Loucy (cell line): ENCODE data around the gene SYNJ2.

Source experiments
- H2AFZ ChIP-seq: fragments of 200-600 bp; sonication (generic); 2 replicates; pipeline ENCODE4 v1.6.0; 2016; ENCODE audit warnings: antibody characterized with exemption, mild to moderate bottlenecking, low read length, moderate library complexity
- H3F3A ChIP-seq: fragments of 200-600 bp; 2 replicates; pipeline ENCODE4 v1.6.0; 2016; ENCODE audit warnings: antibody characterized with exemption, low read depth, mild to moderate bottlenecking
- H3K27me3 ChIP-seq: fragments of 200-600 bp; sonication (generic); 2 replicates; pipeline ENCODE4 v1.6.1; 2014; ENCODE audit warnings: low read length, mild to moderate bottlenecking; ENCODE audit not compliant: insufficient read depth, poor library complexity, severe bottlenecking
- H3K36me3 ChIP-seq: fragments of 200-600 bp; sonication (generic); 2 replicates; pipeline ENCODE4 v1.6.1; 2016; ENCODE audit warnings: low read length; ENCODE audit not compliant: insufficient read depth
- H3K4me1 ChIP-seq: fragments of 200-600 bp; sonication (generic); 2 replicates; pipeline ENCODE4 v1.5.1; 2014; ENCODE audit warnings: low read length, mild to moderate bottlenecking; ENCODE audit not compliant: insufficient read depth, poor library complexity, severe bottlenecking
- H3K4me2 ChIP-seq: fragments of 200-600 bp; sonication (generic); 2 replicates; pipeline ENCODE4 v1.6.0; 2014; ENCODE audit warnings: antibody characterized with exemption, low read length, low read depth, mild to moderate bottlenecking; ENCODE audit not compliant: poor library complexity, severe bottlenecking
- H3K4me3 ChIP-seq: fragments of 200-600 bp; sonication (generic); 2 replicates; pipeline ENCODE4 v1.5.1; 2014; ENCODE audit warnings: low read length, mild to moderate bottlenecking, mixed read lengths; ENCODE audit not compliant: poor library complexity, severe bottlenecking
- H3K79me2 ChIP-seq: fragments of 200-600 bp; sonication (generic); 2 replicates; pipeline ENCODE4 v1.6.1; 2014; ENCODE audit warnings: low read length; ENCODE audit not compliant: insufficient read depth
- H3K9ac ChIP-seq: fragments of 200-600 bp; sonication (generic); 2 replicates; pipeline ENCODE4 v1.6.0; 2014; ENCODE audit warnings: mild to moderate bottlenecking, low read depth, low read length, moderate library complexity; ENCODE audit not compliant: poor library complexity, severe bottlenecking
- H3K9me2 ChIP-seq: fragments of 200-600 bp; sonication (generic); replicated peaks from 2 replicates; pipeline ENCODE4 v1.6.1; 2016; ENCODE audit warnings: low read depth, low read length, mixed read lengths
- H3K9me3 ChIP-seq: fragments of 200-600 bp; sonication (generic); 2 replicates; pipeline ENCODE4 v1.6.1; 2014; ENCODE audit warnings: mild to moderate bottlenecking, antibody characterized with exemption, low read length, low read depth; ENCODE audit not compliant: insufficient read depth
- H4K20me1 ChIP-seq: fragments of 200-600 bp; sonication (generic); 2 replicates; pipeline ENCODE4 v1.6.0; 2014; ENCODE audit warnings: antibody characterized with exemption, low read length, mild to moderate bottlenecking; ENCODE audit not compliant: insufficient read depth, poor library complexity, severe bottlenecking
- CTCF ChIP-seq: fragments of 200-600 bp; sonication (generic); conservative IDR thresholded peaks from 2 replicates; pipeline ENCODE4 v1.5.1; 2014; ENCODE audit warnings: mild to moderate bottlenecking, antibody characterized with exemption, low read length
- EZH2phosphoT487 ChIP-seq: fragments of 200-600 bp; IDR thresholded peaks from 2 replicates; pipeline ENCODE4 v1.6.1; 2018; ENCODE audit warnings: antibody characterized with exemption, mild to moderate bottlenecking, moderate library complexity, borderline replicate concordance

The SYNJ2 gene

GRCh38 chr6:158073776-158074175, 92.1 kb downstream of the SYNJ2 start:
- H3K4me3 ChIP-seq, result no peak overlapping the region
- H3K36me3 ChIP-seq, result peaks cover 22% of the 10 kb centered on the region; the same call in 1 of the 2 replicates
- TF ChIP-seq CTCF, result no peak
- TF ChIP-seq EZH2phosphoT487, result no peak
- H3K79me2 ChIP-seq, result no peaks in the 10 kb centered on the region
- H3K9me2 ChIP-seq, result no peaks in the 10 kb centered on the region
- no peak overlapping the region for H3K9ac ChIP-seq
- H3K4me1 ChIP-seq, result peaks cover 25% of the 10 kb centered on the region
- no peaks in the 10 kb centered on the region for H4K20me1 ChIP-seq
- H3K27me3 ChIP-seq, result no peaks in the 10 kb centered on the region
- no peak overlapping the region for H2AFZ ChIP-seq
- no peaks in the 10 kb centered on the region for H3K9me3 ChIP-seq
- no peak overlapping the region for H3K4me2 ChIP-seq
- no peaks in the 10 kb centered on the region for H3F3A ChIP-seq

- Histone ChIP-seq H2AFZ (no peak overlapping the region), H3K27me3 (no peaks in the 10 kb centered on the region), H3K9me2 (no peaks in the 10 kb centered on the region), H3K79me2 (no peaks in the 10 kb centered on the region), H3K9ac (no peak overlapping the region), H4K20me1 (no peaks in the 10 kb centered on the region), H3K4me1 (peaks cover 18% of the 10 kb centered on the region), H3K4me2 (no peak overlapping the region), H3K36me3 (peaks cover 32% of the 10 kb centered on the region; the same call in 1 of the 2 replicates), H3K4me3 (no peak overlapping the region), H3F3A (no peaks in the 10 kb centered on the region), H3K9me3 (no peaks in the 10 kb centered on the region)
- TF ChIP-seq EZH2phosphoT487 (no peak), CTCF (no peak)
Measured at GRCh38 chr6:158076548-158076947, 94.9 kb downstream of the SYNJ2 start.

- Histone ChIP-seq H3K27me3 (no peaks in the 10 kb centered on the region), H3K4me2 (no peak overlapping the region), H3K9ac (no peak overlapping the region), H3K36me3 (peaks cover 36% of the 10 kb centered on the region; the same call in 1 of the 2 replicates), H3K9me3 (no peaks in the 10 kb centered on the region), H3F3A (no peaks in the 10 kb centered on the region), H3K79me2 (no peaks in the 10 kb centered on the region), H3K4me3 (no peak overlapping the region), H3K9me2 (no peaks in the 10 kb centered on the region), H3K4me1 (peaks cover 8% of the 10 kb centered on the region), H2AFZ (no peak overlapping the region), H4K20me1 (no peaks in the 10 kb centered on the region)
- TF ChIP-seq EZH2phosphoT487, result no peak
- TF ChIP-seq CTCF, result no peak
Measured at GRCh38 chr6:158077676-158078075, 96.0 kb downstream of the SYNJ2 start.
